OCI-LY7 (cell line): ENCODE data around the gene SEMA3C. TPM values are rescaled to one million over a fixed set of nuclear protein-coding genes. Genes with fewer than 3 reads are reported as not detected.

Source experiments
- BruUV-seq: library from RNA; stranded (reverse); fragments of 400-500 nt; replicated peaks from 2 replicates; lab custom pipeline; 2021; lab: Mats Ljungman, UMichigan
- CTCF ChIA-PET: fragments of 300-600 bp; sonication (Branson Sonifier 250); formaldehyde crosslinking; loops from one replicate; lab custom pipeline; 2022; ENCODE audit warnings: antibody characterized with exemption; ENCODE audit not compliant: unreplicated experiment; lab: Charles Lee
- POLR2A ChIA-PET: fragments of 300-600 bp; sonication (Branson Sonifier 250); formaldehyde crosslinking; loops from one replicate; lab custom pipeline; 2022; ENCODE audit warnings: antibody characterized with exemption; lab: Charles Lee
- DNase-seq: peaks from one replicate; pipeline ENCODE4 v3.0.0-alpha.2; 2015; ENCODE audit warnings: low spot score
- H2AFZ ChIP-seq: fragments of 200-600 bp; sonication (generic), shearing (Covaris generic); 2 replicates; pipeline ENCODE4 v1.6.1; 2014; ENCODE audit warnings: mild to moderate bottlenecking, antibody characterized with exemption, low read length, moderate library complexity
- H3K27ac ChIP-seq: fragments of 200-600 bp; sonication (generic); 2 replicates; pipeline ENCODE4 v1.5.1; 2014; ENCODE audit warnings: mixed run types, low read depth, mild to moderate bottlenecking, moderate library complexity, low read length, inconsistent platforms; ENCODE audit not compliant: poor library complexity, severe bottlenecking
- H3K36me3 ChIP-seq: fragments of 200-600 bp; sonication (generic); 2 replicates; pipeline ENCODE4 v1.6.1; 2014; ENCODE audit warnings: mild to moderate bottlenecking, antibody characterized with exemption, low read length, moderate library complexity, mixed read lengths; ENCODE audit not compliant: insufficient read depth
- H3K4me1 ChIP-seq: fragments of 200-600 bp; sonication (generic); 2 replicates; pipeline ENCODE4 v1.5.1; 2014; ENCODE audit warnings: mild to moderate bottlenecking, low read length; ENCODE audit not compliant: insufficient read depth, poor library complexity, severe bottlenecking
- H3K4me2 ChIP-seq: fragments of 200-600 bp; sonication (generic); 2 replicates; pipeline ENCODE4 v1.6.1; 2014; ENCODE audit warnings: mild to moderate bottlenecking, low read length
- H3K4me3 ChIP-seq: fragments of 200-600 bp; sonication (generic); 2 replicates; pipeline ENCODE4 v1.5.1; 2014; ENCODE audit warnings: mild to moderate bottlenecking, low read depth, low read length; ENCODE audit not compliant: poor library complexity, severe bottlenecking
- H3K79me2 ChIP-seq: fragments of 200-600 bp; sonication (generic); 2 replicates; pipeline ENCODE4 v1.6.1; 2016; ENCODE audit warnings: low read depth, mild to moderate bottlenecking, low read length, moderate library complexity, mixed read lengths; ENCODE audit not compliant: insufficient read depth
- H3K9me2 ChIP-seq: fragments of 200-600 bp; sonication (generic); 2 replicates; pipeline ENCODE4 v1.6.1; 2016; ENCODE audit warnings: mild to moderate bottlenecking, low read length, mixed read lengths; ENCODE audit not compliant: insufficient read depth
- H3K9me3 ChIP-seq: fragments of 200-600 bp; sonication (generic); 2 replicates; pipeline ENCODE4 v1.6.1; 2014; ENCODE audit warnings: mild to moderate bottlenecking, mixed run types, low read length, mixed read lengths
- H4K20me1 ChIP-seq: fragments of 200-600 bp; sonication (generic); 2 replicates; pipeline ENCODE4 v1.6.1; 2014; ENCODE audit warnings: mild to moderate bottlenecking, antibody characterized with exemption, low read length, moderate library complexity, mixed read lengths; ENCODE audit not compliant: insufficient read depth
- EZH2phosphoT487 ChIP-seq: fragments of 200-600 bp; sonication (generic); IDR thresholded peaks from 2 replicates; pipeline ENCODE4 v1.6.1; 2018; ENCODE audit warnings: low read depth, borderline replicate concordance, mild to moderate bottlenecking, mixed run types, antibody characterized with exemption, low read length, moderate library complexity, mixed read lengths
- intact Hi-C: fragments of 100-400 bp; cut with micrococcal nuclease; formaldehyde crosslinking; loops from one replicate; pipeline ENCODE4 v1.10.0; 2022; ENCODE audit not compliant: unreplicated experiment
- total RNA-seq, 2 experiments: library from RNA; depleted of rRNA in 1 of 2; stranded (reverse); fragments of >200 nt in 1 of 2; shearing (Covaris generic) in 1 of 2; gene quantifications; 2 replicates each; pipeline ENCODE4 v1.2.3, GENCODE V29; 2014 to 2022
- TF ChIP-seq, protein P1 (sequence below): fragments of 200-600 bp; sonication (generic); conservative IDR thresholded peaks from 2 replicates; pipeline ENCODE4 v1.5.1; 2014; ENCODE audit warnings: mild to moderate bottlenecking, antibody characterized with exemption, low read length, moderate library complexity, mixed read lengths

The SEMA3C gene
- total RNA-seq, 2 experiments from 2014 or later: not detected

DNA sequence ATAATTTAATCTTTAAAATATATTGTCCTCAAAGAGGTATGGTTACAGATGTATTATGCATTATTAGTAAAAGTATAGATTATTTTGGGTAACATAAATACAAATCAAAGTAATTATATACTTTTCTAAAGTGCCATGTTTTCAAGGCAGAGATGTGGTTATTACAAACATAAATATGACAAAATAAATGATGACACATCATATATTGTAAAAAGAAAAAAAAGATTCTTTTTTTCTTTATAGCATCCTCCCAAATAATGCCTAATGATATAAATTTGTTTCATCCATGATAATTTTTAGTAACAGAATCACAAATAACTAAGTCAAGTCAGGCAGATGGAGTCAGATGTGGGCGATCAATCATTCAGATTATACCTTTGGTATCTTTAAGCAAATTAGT, 29.3 kb downstream of the SEMA3C start:
- DNase-seq: no peak
- intact Hi-C loops: no loop called here
- no peaks in the 10 kb centered on the region for H3K36me3 ChIP-seq
- H3K9me3 ChIP-seq: no peaks in the 10 kb centered on the region
- TF ChIP-seq, protein P1, sequence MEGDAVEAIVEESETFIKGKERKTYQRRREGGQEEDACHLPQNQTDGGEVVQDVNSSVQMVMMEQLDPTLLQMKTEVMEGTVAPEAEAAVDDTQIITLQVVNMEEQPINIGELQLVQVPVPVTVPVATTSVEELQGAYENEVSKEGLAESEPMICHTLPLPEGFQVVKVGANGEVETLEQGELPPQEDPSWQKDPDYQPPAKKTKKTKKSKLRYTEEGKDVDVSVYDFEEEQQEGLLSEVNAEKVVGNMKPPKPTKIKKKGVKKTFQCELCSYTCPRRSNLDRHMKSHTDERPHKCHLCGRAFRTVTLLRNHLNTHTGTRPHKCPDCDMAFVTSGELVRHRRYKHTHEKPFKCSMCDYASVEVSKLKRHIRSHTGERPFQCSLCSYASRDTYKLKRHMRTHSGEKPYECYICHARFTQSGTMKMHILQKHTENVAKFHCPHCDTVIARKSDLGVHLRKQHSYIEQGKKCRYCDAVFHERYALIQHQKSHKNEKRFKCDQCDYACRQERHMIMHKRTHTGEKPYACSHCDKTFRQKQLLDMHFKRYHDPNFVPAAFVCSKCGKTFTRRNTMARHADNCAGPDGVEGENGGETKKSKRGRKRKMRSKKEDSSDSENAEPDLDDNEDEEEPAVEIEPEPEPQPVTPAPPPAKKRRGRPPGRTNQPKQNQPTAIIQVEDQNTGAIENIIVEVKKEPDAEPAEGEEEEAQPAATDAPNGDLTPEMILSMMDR: no peak
- TF ChIP-seq EZH2phosphoT487: no peak
- no TSS peak for BruUV-seq
- H3K79me2 ChIP-seq: no peaks in the 10 kb centered on the region
- POLR2A ChIA-PET: no interaction called here
- no peaks in the 10 kb centered on the region for H3K9me2 ChIP-seq
- no peaks in the 10 kb centered on the region for H3K4me1 ChIP-seq
- no peak overlapping the region for H2AFZ ChIP-seq
- H4K20me1 ChIP-seq: no peaks in the 10 kb centered on the region
- no peak overlapping the region for H3K27ac ChIP-seq
- CTCF ChIA-PET: no interaction called here
- H3K4me2 ChIP-seq: no peak overlapping the region
- no peak overlapping the region for H3K4me3 ChIP-seq

DNA sequence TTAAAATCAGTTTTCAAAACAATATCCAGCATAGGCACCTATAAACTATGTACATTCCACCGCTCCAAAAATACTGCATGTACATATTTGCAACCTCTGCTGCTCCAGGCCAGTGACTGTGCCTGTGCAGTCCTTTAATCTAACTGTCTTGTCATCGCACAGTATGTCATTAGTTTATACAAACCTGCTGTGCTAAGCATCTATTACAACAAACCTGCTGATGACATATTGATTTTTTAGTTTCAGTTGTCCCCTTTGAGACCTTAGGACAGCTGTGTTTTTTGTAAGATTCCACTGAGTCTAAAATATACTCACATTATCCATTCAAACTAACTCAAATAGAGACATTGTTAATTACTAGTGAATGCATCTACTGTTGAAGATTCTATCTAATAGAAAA, 33.1 kb downstream of the SEMA3C start:
- no peaks in the 10 kb centered on the region for H3K36me3 ChIP-seq
- H3K79me2 ChIP-seq: no peaks in the 10 kb centered on the region
- no peak overlapping the region for H2AFZ ChIP-seq
- H3K27ac ChIP-seq: no peak overlapping the region
- no peaks in the 10 kb centered on the region for H3K9me2 ChIP-seq
- no TSS peak for BruUV-seq
- no peaks in the 10 kb centered on the region for H3K4me1 ChIP-seq
- CTCF ChIA-PET: no interaction called here
- no peak for TF ChIP-seq EZH2phosphoT487
- TF ChIP-seq, protein P1: no peak
- H3K9me3 ChIP-seq: no peaks in the 10 kb centered on the region
- H4K20me1 ChIP-seq: no peaks in the 10 kb centered on the region
- intact Hi-C loops: no loop called here
- no peak for DNase-seq
- no peak overlapping the region for H3K4me3 ChIP-seq
- POLR2A ChIA-PET: interaction anchor here (0.6 to 1.0 kb wide), 2 partner anchors 12 to 66 kb away, joined by 3 to 4 read pairs; no protein-coding TSS in a partner anchor
- no peak overlapping the region for H3K4me2 ChIP-seq

DNA sequence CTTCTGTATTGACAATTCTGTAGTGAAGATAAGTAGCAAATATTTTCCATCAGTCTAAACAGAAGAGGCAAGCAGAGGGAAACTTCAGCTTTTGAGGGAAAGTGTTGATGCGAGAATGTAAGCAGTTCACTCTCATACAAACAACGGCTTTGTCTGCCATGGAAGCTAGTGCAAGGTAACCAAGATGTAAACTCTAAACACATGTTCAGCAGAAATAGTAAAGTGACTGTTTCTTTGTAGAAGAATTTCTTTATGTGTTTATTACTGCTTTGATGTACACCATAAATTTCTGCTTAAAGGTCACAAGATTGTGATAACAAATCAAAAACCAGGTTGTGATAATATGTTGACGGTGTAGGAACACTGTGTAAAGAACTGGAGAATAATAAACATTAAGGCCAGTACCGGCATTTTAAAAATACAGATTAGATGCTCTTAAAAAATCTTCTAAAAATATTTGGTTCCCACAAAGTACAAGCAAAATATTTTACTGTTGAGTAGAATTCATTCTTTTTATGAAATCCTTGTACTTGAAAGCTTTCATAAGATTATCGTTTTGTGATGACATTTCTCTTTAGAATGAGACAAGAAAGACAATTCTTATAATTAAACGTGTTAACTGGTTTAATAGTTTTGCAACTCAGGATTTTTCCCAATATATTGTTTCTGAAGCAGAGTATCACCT, 34.2 kb downstream of the SEMA3C start:
- Histone ChIP-seq H3K9me3 (no peaks in the 10 kb centered on the region), H3K79me2 (no peaks in the 10 kb centered on the region), H3K4me2 (no peak overlapping the region), H3K36me3 (no peaks in the 10 kb centered on the region), H4K20me1 (no peaks in the 10 kb centered on the region), H2AFZ (no peak overlapping the region), H3K4me3 (no peak overlapping the region), H3K4me1 (no peaks in the 10 kb centered on the region), H3K9me2 (no peaks in the 10 kb centered on the region), H3K27ac (no peak overlapping the region)
- TF ChIP-seq EZH2phosphoT487: no peak
- TF ChIP-seq, protein P1: no peak
- BruUV-seq: no TSS peak
- CTCF ChIA-PET: no interaction called here
- no peak for DNase-seq
- intact Hi-C loops: no loop called here
- POLR2A ChIA-PET: interaction anchor here (0.6 to 1.0 kb wide), 2 partner anchors 13 to 102 kb away, joined by 3 to 4 read pairs; no protein-coding TSS in a partner anchor
